HG03108 (cell line): ENCODE data around the gene EOLA1.
"Not testable (repeated sequence)": the region's sequence is repeated elsewhere in the genome, so short reads cannot be mapped to it uniquely, and the experiment has no call there.

ENCODE experiments used
- ATAC-seq: cut with Tn5 transposase; IDR thresholded peaks from one replicate; pipeline ENCODE4 v1.9.1; 2021; ENCODE audit warnings: moderate library complexity; ENCODE audit not compliant: unreplicated experiment

The EOLA1 gene

GRCh38 chrX:149540621-149541520, at the start of gene EOLA1:
Gene EOLA1, plus strand, starts transcription at chrX:149541012. Its CDS starts 4,619 bp downstream, at chrX:149545631.
- ATAC-seq = peak; percentile 76

DNA sequence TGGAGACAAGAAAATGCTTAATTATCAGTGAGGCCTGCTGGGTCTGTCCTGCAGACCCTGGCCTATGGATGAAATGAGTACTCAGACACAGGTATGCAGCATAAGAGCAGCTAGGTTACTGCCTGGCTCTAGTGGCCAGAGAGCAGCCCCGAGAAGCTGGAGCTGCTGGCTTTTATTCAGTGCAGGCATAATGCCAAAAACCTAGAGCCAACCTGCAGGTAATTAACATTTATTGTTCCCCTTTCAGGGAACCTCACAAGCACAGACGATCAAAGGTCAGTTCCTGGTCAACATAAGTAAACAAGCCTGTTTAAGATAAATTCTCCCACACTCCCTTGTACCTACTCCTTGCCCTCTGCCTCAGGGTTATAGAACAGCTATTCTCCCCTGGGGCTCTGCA, 49.0 kb upstream of the EOLA1 start:
- no peak for ATAC-seq

DNA sequence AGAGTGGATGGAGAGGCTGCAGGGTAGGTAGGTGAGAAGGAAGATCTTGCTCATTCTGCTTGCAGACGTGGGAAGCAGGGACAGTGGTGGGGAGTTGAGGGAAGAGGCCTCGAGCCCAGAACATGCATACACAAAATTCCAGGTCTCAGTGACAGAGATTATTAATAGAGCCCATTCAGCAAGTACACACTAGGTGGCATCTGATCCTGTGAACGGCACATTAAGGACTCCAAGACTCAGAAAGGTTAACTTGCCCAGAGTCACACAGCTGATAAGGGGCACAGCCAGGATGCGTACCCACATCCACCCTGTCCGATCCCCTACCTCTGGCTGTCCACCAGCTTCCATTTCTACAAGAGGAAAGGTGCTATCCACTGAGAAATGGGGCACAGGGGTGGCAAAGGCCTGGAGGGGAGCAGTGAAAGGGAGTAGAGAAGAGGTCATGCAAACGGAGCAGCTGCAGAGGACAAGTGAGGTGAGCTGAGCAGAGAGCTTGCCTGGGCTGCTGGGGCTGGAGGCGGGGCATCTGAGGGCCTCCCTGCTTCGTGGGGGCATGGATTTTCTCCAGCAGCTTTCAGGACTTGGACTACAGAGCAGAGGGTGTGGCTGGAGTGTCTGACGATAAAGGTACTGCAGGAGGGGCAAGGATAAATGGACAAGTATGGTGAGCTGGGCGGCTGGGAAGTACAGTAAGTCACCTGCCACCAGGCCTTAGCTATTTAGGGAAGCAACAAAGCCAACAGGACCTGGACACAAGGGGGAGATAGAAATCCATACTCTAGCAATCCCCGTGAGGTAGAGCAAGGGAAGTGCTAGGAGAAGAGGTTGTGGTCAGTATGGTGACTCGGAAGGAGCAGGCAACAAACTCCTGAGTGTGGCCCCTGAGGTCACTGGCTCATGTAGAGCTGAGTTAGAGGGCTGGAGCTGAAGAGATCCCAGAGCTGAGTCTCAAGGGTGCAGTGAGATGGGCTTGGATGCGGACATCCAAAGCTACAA, 46.9 kb upstream of the EOLA1 start:
- no peak for ATAC-seq

- no peak for ATAC-seq
Observed at GRCh38 chrX:149494844-149495565, 45.8 kb upstream of the EOLA1 start.

DNA sequence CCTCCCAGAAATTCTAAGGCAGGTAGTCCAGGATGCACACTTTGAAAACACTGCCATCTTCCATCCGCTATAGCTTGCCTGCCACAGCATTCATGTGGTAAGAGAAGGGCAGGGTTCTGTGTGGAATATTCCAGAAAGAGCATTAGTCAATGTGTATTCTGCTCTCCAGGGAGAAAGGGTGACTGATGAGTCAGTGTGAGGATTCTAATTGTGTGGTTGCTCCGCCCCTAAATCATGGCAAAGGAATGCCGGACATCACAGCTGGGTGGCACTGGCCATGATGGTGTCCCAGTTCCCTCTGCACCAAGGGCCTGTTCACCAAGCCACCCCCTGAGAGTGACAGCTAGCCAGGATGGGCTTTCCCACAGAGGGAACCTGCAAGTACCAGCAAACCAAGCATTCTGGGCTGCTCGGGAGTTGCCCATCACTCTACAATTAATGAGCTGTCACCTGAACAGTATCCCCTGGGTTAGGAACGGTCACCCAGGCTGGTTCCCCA, 45.2 kb upstream of the EOLA1 start:
- no peak for ATAC-seq

GRCh38 chrX:149497054-149497453, 43.8 kb upstream of the EOLA1 start:
- ATAC-seq = no peak

DNA sequence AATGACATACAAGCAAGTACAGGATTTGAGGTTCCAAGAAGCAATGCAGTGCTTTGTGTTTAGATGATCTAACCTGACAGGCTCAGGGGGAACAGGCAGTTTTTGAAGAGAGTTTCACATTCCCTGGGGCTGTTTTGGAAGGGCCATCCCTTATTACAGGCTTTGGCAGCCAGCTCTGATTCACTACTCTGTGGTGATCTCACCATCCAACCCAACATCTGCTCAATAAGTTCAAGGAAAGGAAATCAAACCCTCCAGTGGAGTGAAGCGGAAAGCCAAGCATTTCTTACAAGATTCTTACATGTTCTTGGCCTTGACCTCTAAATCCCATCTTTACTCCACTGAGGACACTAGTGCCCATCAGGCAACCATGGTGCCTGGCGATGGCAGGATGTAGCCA, 43.2 kb upstream of the EOLA1 start:
- no peak for ATAC-seq

GRCh38 chrX:149498767-149499166, 42.0 kb upstream of the EOLA1 start:
- no peak for ATAC-seq

GRCh38 chrX:149499766-149500165, 41.0 kb upstream of the EOLA1 start:
- ATAC-seq = no peak

GRCh38 chrX:149502923-149503322, 37.9 kb upstream of the EOLA1 start:
- not testable (repeated sequence) for ATAC-seq

- ATAC-seq = peak; percentile 55
Observed at GRCh38 chrX:149503446-149503845, 37.4 kb upstream of the EOLA1 start.

DNA sequence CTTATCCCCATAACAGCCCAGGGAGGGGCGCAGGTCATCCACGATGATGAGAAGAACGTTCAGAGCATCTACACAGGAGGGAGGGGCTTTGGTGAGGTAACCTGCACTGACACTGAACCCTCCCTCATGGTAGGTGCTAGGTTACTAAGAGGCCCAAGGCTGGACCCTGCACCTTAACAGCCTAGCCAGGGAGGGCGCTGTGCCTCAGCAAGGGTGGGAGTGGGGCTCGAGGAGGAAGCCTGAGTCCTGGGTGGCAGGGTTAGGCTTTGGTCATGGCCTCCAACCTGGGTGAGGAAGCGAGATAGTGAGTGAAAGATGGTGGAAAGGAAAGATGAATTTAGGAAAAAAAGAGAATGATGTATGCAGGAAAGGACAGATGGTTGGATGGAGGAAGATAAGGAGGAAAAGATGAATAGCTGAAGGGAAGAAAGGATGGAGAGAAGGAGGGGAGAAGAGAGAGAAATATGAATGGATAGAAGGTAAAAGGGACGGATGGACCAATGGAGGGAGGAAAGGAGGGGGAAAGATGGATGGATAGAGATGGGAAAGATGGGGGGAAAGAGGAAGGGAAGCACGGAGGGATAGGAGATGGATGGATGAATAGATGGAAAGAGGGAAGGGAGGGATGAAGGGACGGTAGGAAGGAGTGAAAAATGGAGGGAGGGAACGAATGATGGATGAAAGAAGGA, 36.4 kb upstream of the EOLA1 start:
- ATAC-seq = peak; percentile 47

DNA sequence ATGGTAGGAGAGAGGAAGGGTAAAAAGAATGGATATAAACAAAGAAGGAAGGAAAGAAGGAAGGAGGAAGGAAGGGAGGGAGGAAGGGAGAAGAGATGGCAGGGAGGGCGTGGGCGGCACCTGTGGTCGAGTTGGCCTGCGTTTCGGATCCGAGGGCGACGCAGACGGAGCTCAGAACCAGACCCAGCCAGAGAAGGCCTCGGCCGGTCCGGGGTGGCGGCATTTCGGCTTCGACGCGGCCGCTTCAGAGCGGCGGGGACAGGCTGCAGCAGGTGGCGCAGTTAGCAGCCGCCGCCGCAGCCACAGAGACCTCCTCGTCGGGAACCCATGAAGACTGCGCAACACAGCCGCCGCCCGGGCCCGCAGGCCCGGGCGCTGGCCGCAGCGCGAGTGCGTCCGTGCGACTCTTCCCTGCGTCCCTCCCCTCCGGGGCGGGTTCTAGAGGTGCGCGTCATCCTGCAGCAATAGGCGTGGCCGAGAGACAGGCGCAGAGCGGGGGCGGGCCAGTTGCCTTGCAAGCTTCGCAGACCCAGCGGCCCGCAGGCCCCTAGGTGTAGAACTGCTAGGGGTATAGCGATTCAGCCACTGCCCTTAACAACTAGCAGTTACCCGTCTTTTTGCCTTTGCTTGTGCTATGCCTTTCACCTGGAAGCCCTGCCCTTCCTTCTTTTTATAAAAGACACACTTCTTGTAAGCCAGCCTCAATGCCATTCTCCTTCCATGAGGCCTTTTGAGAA, 35.7 kb upstream of the EOLA1 start, which contains the start of gene IDS:
IDS (minus strand) TSS at position 392 of the 737 bp plus-strand sequence; CDS start at position 223, 169 bp downstream.
- ATAC-seq = peak; percentile 73

DNA sequence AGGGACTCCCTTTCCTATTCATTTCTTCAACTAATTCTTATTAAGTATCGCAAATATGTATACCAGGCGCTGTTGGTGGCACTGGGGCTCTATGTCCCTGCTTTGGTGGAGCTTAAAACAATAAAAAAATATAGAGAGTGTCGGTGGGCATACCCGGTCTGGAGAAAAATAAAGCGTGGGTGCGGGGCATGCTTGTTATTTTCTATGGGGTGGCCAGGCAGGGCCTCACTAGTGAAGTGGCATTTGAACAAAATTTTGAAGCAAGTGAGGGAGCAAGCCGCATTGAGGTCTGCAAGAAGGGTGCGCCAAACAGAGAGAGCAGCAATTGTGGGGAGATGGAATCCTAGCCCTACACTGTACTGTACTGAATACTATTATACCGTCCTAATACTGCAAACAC, 35.1 kb upstream of the EOLA1 start:
- no peak for ATAC-seq

DNA sequence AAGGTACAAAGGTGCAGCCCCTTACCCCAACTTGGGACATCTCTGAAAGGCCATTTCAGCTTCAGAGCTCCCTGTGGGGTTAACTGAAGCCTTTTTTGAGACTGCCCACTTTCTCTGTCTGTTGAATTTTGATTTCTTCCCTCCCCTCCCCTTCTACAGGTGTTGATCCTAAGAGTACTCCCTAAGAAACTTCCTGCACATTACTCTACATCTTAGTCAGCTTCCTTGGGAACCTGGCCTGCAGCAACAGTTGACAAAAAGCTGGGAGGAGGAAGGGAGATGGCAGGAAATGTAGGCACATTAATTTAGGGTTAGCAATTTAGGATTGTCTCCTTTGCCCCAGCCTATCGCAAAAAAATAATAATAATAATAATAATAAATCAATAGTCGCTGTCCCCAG, 34.5 kb upstream of the EOLA1 start:
- ATAC-seq = no peak

GRCh38 chrX:149508467-149508866, 32.3 kb upstream of the EOLA1 start:
- ATAC-seq = no peak

- no peak for ATAC-seq
Observed at GRCh38 chrX:149510386-149510785, 30.4 kb upstream of the EOLA1 start.

- ATAC-seq = no peak
Observed at GRCh38 chrX:149511081-149511480, 29.7 kb upstream of the EOLA1 start.

DNA sequence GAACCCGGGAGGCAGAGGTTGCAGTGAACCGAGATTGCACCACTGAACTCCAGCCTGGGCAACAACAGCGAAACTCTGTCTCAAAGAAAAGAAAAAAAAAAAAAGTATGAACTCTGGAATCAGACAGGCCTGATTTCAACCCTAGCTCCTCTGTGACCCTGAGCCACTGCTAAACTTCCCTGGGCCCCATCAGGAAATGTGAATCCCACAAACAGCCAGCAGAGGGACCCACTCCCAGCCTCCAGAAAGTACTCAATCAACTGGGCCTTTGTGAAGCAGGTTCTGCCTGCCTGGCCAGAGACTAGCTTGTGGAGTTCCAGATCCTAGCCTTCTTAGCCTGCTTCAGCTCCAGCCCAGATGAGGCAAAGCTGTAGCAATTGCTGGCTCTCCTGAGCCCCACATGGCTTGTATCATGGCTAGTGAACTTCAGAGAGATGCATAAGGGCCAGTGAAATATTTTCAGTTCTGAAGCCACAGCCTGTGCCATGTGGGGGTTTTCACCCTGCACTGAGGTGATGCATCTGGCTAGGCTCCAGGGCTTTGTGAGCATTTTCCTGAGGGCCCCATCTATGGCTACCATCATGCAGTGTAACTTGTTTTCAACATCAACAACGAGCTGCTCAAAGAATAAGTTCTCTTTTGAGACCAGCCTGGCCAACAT, 28.5 kb upstream of the EOLA1 start:
- peak; percentile 80 for ATAC-seq
